Activated T-cell treated with anti-CD3 and anti-CD28 coated beads, Interleukin-2, amount 50 U/mL, for 4 hours (primary cell): ENCODE data around the gene HCLS1. TPM values are rescaled to one million over a fixed set of nuclear protein-coding genes. Genes with fewer than 3 reads are reported as not detected.
"Not testable (repeated sequence)": the region's sequence is repeated elsewhere in the genome, so short reads cannot be mapped to it uniquely, and the experiment has no call there.

Experiments
- ATAC-seq, 2 donors: fragments of 200-7000 bp; cut with Tn5 transposase; one replicate each; pipeline ENCODE4 v1.10.0; 2021
- DNase-seq: peaks from one replicate; pipeline ENCODE4 v3.0.0-alpha.2; 2020
- H3K27me3 Mint-ChIP-seq: one replicate; pipeline ENCODE4 v1.8.0; 2021; ENCODE audit warnings: low read depth, mixed read lengths
- H3K36me3 Mint-ChIP-seq: one replicate; pipeline ENCODE4 v1.8.0; 2022; ENCODE audit warnings: mixed read lengths; ENCODE audit not compliant: insufficient read depth
- H3K4me1 Mint-ChIP-seq: one replicate; pipeline ENCODE4 v1.8.0; 2021; ENCODE audit warnings: low read depth, mixed read lengths
- H3K4me3 Mint-ChIP-seq: one replicate; pipeline ENCODE4 v1.8.0; 2021; ENCODE audit warnings: mild to moderate bottlenecking, moderate library complexity, mixed read lengths
- H3K9me3 Mint-ChIP-seq: one replicate; pipeline ENCODE4 v1.8.0; 2021; ENCODE audit warnings: mixed read lengths
- total RNA-seq, 3 donors: library from RNA; stranded (reverse); gene quantifications; one replicate each; pipeline ENCODE4 v1.2.1, GENCODE V29; 2021

HCLS1 gene
- total RNA-seq, 3 donors from 2014 or later = 189 to 221 (median 208) TPM

DNA sequence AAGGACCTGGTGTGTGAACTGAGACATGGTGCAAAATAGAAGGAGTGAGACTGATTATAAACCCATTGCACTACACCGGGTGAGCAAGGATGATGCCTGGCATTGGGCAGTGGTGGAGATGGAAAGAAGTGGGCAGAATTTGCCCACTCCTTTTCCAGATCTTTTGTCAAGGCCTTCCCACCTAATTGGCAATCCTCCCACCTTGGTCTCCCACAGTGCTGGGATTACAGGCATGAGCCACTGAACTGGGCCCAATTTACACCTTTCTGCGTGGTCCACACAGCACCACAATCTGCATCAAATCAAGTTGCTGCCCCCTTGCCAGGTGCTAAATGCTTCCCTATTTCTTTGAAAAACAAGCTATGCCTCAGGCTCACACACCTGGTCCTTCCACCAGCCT lies 62.1 kb downstream of the HCLS1 start:
- Mint-ChIP-seq H3K9me3 (no peaks in the 10 kb centered on the region), H3K36me3 (no peaks in the 10 kb centered on the region), H3K4me1 (no peaks in the 10 kb centered on the region), H3K27me3 (no peaks in the 10 kb centered on the region), H3K4me3 (no peak overlapping the region)
- ATAC-seq (no peak), DNase-seq (no peak)

GRCh38 chr3:121595765-121596406 lies 64.8 kb downstream of the HCLS1 start:
- H3K4me3 Mint-ChIP-seq = no peak overlapping the region
- DNase-seq (no peak), ATAC-seq (no peak)
- no peaks in the 10 kb centered on the region for H3K36me3 Mint-ChIP-seq
- no peaks in the 10 kb centered on the region for H3K9me3 Mint-ChIP-seq
- H3K4me1 Mint-ChIP-seq = no peaks in the 10 kb centered on the region
- H3K27me3 Mint-ChIP-seq = peaks cover 2% of the 10 kb centered on the region

DNA sequence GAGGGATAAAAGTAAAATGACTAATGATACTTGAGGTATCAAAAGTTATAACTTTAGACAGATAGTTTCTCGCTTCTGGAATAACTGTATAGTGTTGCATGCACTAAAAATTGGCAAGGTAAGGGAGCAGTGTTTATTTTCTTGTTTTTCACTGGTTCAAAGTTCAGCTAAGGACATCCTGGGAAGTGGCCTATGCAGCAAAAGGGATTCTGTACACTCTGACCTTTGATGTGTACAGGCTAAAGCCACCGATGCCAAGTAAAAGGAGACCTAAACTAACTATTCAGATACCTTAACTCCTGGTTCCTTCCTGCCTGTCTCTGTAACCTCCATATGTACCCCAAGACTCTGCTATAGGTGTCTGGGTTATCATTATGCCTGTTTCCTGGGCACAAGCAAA lies 65.9 kb downstream of the HCLS1 start:
- Mint-ChIP-seq H3K9me3 (no peaks in the 10 kb centered on the region), H3K4me1 (no peaks in the 10 kb centered on the region), H3K36me3 (no peaks in the 10 kb centered on the region), H3K27me3 (peaks cover 2% of the 10 kb centered on the region), H3K4me3 (no peak overlapping the region)
- ATAC-seq (no peak), DNase-seq (no peak)

DNA sequence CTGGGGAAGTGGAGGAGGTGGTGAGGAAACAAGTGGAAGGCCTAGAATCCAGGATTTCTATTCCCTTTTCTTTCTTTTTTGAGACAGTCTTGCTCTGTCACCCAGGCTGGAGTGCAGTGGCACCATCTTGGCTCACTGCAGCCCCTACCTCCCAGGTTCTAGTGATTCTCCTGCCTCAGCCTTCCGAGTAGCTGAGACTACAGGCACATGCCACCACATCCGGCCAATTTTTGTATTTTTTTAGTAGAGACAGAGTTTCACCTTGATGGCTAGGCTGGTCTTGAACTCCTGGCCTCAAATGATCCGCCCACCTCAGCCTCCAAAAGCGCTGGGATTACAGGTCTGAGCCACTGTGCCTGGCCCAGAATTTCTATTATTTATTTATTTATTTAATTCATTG lies 66.9 kb downstream of the HCLS1 start:
- not testable (repeated sequence) for DNase-seq, H3K27me3 Mint-ChIP-seq, H3K4me1 Mint-ChIP-seq, H3K9me3 Mint-ChIP-seq, H3K36me3 Mint-ChIP-seq, H3K4me3 Mint-ChIP-seq, ATAC-seq

GRCh38 chr3:121592856-121593702 lies 67.6 kb downstream of the HCLS1 start, which contains the start of gene FBXO40:
Gene FBXO40 (plus strand): TSS chr3:121593379. CDS start chr3:121620576, 27,197 bp downstream.
- Mint-ChIP-seq H3K4me1 (no peaks in the 10 kb centered on the region), H3K4me3 (no peak within 1 kb of the TSS), H3K9me3 (no peaks in the 10 kb centered on the region), H3K36me3 (no peaks in the 10 kb centered on the region), H3K27me3 (peaks cover 2% of the 10 kb centered on the region)
- DNase-seq = no peak
- ATAC-seq = no peak

DNA sequence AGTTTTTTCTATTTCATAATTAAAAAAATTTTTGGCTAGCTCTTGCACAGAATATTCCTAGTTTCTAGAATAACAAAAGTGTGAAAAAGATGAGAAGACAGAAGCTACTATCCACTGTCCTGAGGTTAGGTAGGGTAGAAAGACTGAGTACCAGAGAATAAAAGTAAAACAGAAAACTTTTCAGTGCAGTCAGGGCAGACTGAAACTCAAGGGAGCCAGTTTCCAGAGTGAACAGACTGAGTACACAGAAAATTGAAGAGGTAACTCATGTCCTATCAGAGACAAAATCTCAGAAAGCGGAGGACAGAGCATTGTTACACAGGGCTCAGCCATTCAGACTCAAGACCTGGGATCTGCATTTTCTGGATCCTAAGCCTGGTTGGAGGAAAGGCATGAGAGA lies 76.3 kb downstream of the HCLS1 start:
- no peaks in the 10 kb centered on the region for H3K36me3 Mint-ChIP-seq
- H3K4me1 Mint-ChIP-seq = no peaks in the 10 kb centered on the region
- H3K4me3 Mint-ChIP-seq = no peak overlapping the region
- H3K9me3 Mint-ChIP-seq = no peaks in the 10 kb centered on the region
- no peak for ATAC-seq
- peaks cover 10% of the 10 kb centered on the region for H3K27me3 Mint-ChIP-seq
- DNase-seq = no peak

- ATAC-seq (no peak), DNase-seq (no peak)
- Mint-ChIP-seq H3K4me3 (no peak overlapping the region), H3K36me3 (no peaks in the 10 kb centered on the region), H3K4me1 (no peaks in the 10 kb centered on the region), H3K27me3 (peaks cover 10% of the 10 kb centered on the region), H3K9me3 (no peaks in the 10 kb centered on the region)
These were observed 79.0 kb downstream of the HCLS1 start for GRCh38 chr3:121581691-121582090.

Other genes starting within 250 kb of the HCLS1 start
- gene POLQ, start 114.9 kb downstream of the HCLS1 start, total RNA-seq = 1 to 10 TPM; 2.9 to 4.4 (median 3.8) TPM
- not detected for gene ARGFX, start 93.0 kb downstream of the HCLS1 start, total RNA-seq
- gene FBXO40, start 67.5 kb downstream of the HCLS1 start, total RNA-seq = not detected
- gene GOLGB1, start 88.8 kb upstream of the HCLS1 start, total RNA-seq = 10 to 100 TPM; 11.3 to 11.8 (median 11.3) TPM
- gene IQCB1, start 174.2 kb upstream of the HCLS1 start, total RNA-seq = 10 to 100 TPM; 37.8 to 43.4 (median 40.3) TPM
- 10 to 100 TPM in 1 of 3 donors, 1 to 10 TPM in 2; 8.6 to 13.8 (median 9.6) TPM for gene EAF2, start 174.3 kb upstream of the HCLS1 start, total RNA-seq
- under 1 TPM; 0.45 to 0.92 (median 0.66) TPM for gene SLC15A2, start 233.5 kb upstream of the HCLS1 start, total RNA-seq